HL-60 (cell line): ENCODE data around the gene GRIN2D.

Experiments
- CTCF ChIP-seq: IDR thresholded peaks from one replicate; pipeline ENCODE4 v1.5.1; 2011; ENCODE audit warnings: low read length, control low read depth, inconsistent platforms; ENCODE audit not compliant: insufficient read depth
- REST ChIP-seq: IDR thresholded peaks from 2 replicates; pipeline ENCODE4 v1.6.1; 2012; ENCODE audit warnings: low read depth; ENCODE audit not compliant: insufficient replicate concordance

GRCh38 chr19:48391100-48392005 is 2.1 kb upstream of the GRIN2D start, which contains the start of gene KDELR1:
- TF ChIP-seq REST (no peak), CTCF (peak; percentile 94)
